ENCODE measurements around the gene SPDL1.
A peak's percentile ranks its signal among the peaks of the same experiment; 100 is the strongest.

SPDL1 gene

GRCh38 chr5:169583424-169584220 is at the start of gene SPDL1:
Gene SPDL1 (plus strand): TSS chr5:169583773. CDS start chr5:169588417, 4,644 bp downstream.
- peak; percentile 87 for DNase-seq (ENCODE audit: low spot score)

GRCh38 chr5:169534311-169534880 is 49.2 kb upstream of the SPDL1 start:
- no peak for DNase-seq (ENCODE audit: low spot score)

DNA sequence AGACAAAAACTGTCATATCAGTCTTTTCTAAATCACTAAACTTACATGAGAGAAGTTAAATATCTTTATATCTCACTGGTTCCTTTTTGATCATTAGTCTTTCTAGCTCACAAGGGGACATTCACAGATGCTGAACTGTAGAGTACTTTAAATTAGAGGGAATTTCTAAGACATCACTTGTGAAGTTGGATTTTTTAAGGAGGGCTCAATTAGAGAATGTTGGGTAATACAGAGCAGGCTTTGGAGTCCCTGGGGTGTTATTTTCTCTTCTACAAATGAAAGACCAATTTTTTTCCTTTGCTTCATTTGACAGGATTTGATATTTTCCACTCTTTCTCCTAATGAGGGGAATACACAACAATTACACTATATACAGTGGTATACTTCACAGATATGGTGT is 48.6 kb upstream of the SPDL1 start:
- DNase-seq (ENCODE audit: low spot score): no peak

GRCh38 chr5:169538944-169539343 is 44.6 kb upstream of the SPDL1 start:
- DNase-seq (ENCODE audit: low spot score): no peak

DNA sequence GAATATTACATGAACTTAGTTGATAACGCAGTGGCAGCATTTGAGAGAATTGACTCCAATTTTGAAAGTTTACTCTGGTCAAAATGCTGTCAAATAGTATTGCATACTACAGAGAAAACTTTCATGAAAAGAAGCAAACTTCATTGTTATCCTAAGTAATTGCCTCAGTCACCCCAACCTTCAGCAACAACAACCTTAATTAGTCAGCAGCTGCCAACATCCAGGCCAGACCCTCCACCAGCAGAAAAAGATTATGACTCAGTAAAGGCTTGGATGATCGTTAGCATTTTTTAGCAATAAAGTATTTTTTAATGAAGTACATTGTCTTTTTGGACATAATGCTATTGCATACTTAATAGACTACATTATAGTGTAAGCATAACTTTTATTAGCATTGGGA is 40.8 kb upstream of the SPDL1 start:
- DNase-seq (ENCODE audit: low spot score): no peak

GRCh38 chr5:169544264-169544950 is 39.2 kb upstream of the SPDL1 start:
- no peak for DNase-seq (ENCODE audit: low spot score)

- DNase-seq (ENCODE audit: low spot score): no peak
Observed at GRCh38 chr5:169545762-169546161, 37.8 kb upstream of the SPDL1 start.

- no peak for DNase-seq (ENCODE audit: low spot score)
Observed at GRCh38 chr5:169546346-169546745, 37.2 kb upstream of the SPDL1 start.

- DNase-seq (ENCODE audit: low spot score): no peak
Observed at GRCh38 chr5:169547508-169547907, 36.1 kb upstream of the SPDL1 start.

DNA sequence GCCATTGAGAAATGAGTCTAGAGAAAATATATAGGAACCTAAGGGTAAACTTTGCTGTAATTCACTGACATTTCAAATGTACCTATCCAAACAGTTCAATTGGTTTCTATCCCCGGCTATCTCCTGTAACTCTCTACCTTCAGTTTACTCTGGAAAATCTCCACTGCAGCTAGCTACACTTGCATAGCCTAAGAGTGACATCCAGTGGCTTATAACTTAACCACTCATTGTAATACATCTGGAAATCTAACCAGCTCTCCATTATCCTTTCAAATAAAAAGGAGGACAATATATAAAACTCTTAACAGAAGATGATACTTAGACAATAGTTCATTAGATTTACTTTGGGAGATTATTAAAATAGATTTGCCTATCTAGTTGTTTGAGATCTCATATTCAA is 35.3 kb upstream of the SPDL1 start:
- DNase-seq (ENCODE audit: low spot score): no peak

DNA sequence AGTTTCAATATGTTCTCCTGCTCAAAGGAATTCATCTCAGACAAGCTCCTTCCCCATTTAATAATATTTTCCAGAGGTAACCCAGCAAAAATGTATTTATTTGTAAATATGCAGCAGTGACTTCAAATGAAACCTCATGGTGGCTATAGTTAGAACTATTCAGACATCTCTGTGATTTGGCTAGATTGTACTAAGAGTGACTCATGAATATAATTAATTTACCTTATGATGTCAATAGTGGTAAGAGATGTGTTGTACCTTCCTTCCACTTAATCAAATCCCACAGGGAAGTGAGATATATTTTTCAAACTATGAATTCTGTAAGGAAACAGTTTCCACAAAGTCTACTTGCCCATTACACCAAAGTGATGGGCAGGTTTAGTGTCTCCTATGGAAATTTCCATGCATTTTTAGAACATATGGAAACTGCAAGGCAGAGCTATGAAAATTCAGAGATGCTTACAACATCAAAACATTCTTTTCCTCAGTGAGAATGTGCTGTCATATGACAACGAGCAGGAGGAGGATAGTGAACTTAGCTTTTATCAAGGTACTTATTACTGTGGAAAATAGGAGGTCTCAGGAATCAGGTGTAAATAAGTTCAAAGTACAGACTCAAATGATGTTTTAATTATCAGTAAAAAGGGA is 34.0 kb upstream of the SPDL1 start:
- no peak for DNase-seq (ENCODE audit: low spot score)

- no peak for DNase-seq (ENCODE audit: low spot score)
Observed at GRCh38 chr5:169550227-169550626, 33.3 kb upstream of the SPDL1 start.

DNA sequence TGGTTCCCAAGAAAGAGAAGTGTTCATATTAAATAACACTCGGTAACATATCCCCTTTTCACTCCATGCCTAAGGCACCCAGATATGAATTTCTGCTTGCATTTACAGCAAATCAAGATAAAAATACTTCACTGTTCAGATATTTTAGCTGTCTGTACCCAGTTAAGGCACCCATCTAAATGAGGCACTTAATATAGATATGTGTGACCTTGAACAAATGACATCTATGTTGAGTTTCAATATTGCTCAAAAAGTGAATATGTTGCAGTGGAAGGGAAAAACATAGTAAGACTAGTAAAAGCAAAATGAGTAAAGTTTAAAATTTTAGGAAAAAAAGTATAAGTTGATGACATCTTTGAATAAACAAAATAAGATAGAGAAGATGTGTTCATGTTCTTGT is 32.4 kb upstream of the SPDL1 start:
- DNase-seq (ENCODE audit: low spot score): no peak

GRCh38 chr5:169551696-169552095 is 31.9 kb upstream of the SPDL1 start:
- no peak for DNase-seq (ENCODE audit: low spot score)

- no peak for DNase-seq (ENCODE audit: low spot score)
Observed at GRCh38 chr5:169554251-169554650, 29.3 kb upstream of the SPDL1 start.

GRCh38 chr5:169557838-169558237 is 25.7 kb upstream of the SPDL1 start:
- DNase-seq (ENCODE audit: low spot score): no peak

DNA sequence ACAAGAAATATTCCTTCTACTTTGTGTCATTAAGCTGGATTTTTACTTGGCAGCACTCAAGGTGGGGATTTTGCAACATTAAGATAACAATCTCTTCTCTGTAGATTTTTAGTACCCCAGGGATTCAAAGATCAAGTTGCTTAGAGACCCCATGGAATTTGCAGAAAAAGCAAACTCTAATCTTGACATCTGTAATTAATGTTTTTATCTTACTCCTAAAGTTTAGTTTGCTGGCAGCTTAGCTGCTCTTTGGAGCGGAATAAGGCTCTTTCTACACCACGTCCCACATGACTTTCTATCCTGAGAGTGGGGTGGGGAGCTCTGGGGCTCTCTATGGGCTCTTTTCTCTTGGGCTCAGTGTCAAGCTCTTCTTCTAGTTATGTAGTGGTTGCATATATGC is 21.7 kb upstream of the SPDL1 start:
- DNase-seq (ENCODE audit: low spot score): no peak

DNA sequence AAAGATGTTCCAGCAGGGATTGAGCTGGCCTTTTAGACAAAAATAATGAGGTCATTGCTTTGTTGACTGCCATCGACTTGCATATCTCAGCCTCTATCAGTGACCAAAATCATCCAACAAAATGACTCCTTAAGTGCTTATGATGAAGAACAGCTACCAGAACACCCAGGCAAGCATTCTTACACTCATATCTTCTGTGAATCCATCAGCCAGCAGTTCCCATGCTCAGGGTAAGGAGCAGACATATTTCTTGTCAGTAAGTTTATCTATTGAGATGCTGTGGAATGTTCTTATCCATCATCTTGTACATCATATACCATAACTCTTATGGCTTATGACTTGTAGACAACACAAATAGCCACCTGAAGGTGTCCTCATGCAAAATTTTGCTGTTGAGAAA is 20.2 kb upstream of the SPDL1 start:
- DNase-seq (ENCODE audit: low spot score): no peak

DNA sequence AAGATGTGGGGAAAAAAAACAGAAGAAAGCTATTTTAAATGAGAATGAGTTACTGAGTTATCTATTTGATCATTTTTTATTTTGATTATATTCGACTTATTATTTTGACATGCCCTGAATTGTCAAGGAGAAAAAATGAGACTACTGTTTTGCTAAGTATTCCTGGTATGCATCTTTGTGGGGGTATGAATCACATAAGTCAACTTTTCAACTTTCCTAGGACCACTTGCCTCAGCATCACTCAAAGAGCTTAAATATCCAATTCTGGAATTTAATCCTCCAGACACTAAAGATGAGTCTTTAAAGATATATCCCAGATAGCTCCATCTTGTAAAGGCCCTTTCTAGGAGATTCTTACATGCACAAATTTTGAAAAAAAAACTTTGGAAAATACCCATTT is 17.4 kb upstream of the SPDL1 start:
- no peak for DNase-seq (ENCODE audit: low spot score)

- DNase-seq (ENCODE audit: low spot score): no peak
Observed at GRCh38 chr5:169567079-169567478, 16.5 kb upstream of the SPDL1 start.

DNA sequence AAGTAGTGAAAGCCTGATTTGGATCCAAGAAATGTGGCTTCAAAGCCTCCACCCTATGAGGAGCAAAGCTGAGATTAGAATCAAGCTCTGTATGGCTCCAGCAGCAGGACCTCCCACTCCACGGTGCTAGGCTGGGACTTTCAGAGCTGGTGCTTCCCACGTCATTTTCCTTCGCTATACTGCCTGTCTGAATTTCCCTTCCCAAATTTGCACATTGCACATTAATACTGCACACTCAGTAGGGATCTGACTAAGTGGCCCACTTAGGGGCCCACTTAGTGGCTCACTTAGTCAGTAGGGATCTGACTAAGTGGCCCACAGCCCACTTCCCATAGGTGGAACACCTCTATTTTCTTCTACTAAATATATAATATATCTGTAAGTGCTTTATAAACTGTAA is 14.1 kb upstream of the SPDL1 start:
- no peak for DNase-seq (ENCODE audit: low spot score)

DNA sequence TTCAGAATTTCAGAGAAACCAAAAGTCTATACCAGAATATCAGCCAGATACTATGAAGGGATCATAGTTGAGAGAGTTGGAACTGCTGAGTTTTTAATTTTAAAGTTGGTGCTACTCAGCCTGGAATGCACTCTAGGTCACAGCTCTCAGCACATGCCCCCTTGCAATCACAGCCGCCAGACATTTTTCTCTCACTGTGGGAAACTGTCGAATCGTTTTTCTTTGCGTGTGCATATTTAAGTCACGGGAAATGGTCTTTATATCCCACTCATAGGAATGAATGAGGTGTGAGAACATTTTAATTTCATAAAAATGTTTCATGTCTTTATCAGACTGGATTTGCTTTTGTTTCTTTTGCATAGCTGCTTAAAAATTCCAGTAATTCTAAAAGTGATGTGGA is 12.2 kb upstream of the SPDL1 start:
- DNase-seq (ENCODE audit: low spot score): no peak

DNA sequence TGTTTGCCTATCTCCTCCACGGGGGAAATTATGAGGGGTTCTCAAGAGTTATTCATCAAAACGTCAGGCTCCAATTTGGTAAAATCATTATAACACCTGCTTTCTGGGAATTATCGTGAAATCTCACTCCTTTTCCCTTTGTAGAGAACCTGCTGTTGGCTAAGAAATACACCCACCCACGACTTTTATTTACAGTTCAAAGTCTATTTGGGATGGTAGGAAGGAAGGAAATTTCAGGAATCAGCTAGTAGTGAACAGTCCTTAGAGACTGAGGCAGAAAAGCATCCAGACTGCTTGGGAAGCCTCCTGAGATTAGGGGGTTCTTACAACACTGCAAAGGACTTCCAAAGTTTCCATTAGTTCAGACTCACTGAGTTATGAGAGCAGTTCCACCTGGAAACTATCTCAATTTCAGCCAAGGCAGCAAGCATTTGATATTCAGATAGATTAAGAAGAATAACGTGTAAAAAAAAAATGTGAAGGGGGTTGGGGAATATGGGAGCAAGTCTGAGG is 9.4 kb upstream of the SPDL1 start:
- no peak for DNase-seq (ENCODE audit: low spot score)
